ENCODE results near the gene SEMA4G. TPM values are rescaled to one million over a fixed set of nuclear protein-coding genes. Genes with fewer than 3 reads are reported as not detected.

Gene SEMA4G
- total RNA-seq, 1 experiment from 2014 or later: 8.5 TPM

GRCh38 chr10:100981178-100981772 lies 12.0 kb downstream of the SEMA4G start:
- Histone ChIP-seq H3K18ac (ENCODE audit: insufficient read length, low read depth, low read length) (no peak overlapping the region), H3K23ac (ENCODE audit: insufficient read length, low read depth, low read length) (no peak overlapping the region), H2BK20ac (ENCODE audit: low read depth, low read length, poor library complexity, severe bottlenecking) (no peak overlapping the region), H3K56ac (ENCODE audit: insufficient read length, low read depth, low read length) (no peak overlapping the region), H3K27me3 (ENCODE audit: insufficient read depth, low read length) (no peaks in the 10 kb centered on the region), H3T11ph (ENCODE audit: low read length) (no peak overlapping the region), H3K4me2 (ENCODE audit: insufficient read depth, insufficient read length, low read length) (no peak overlapping the region), H4K91ac (ENCODE audit: insufficient read length, low read depth, low read length) (no peak overlapping the region), H3K4ac (ENCODE audit: low read depth, low read length) (no peak overlapping the region), H4K8ac (replicated peaks; ENCODE audit: insufficient read length, low read depth, low read length) (no peak overlapping the region), H4K5ac (ENCODE audit: insufficient read length, low read depth, low read length) (no peak overlapping the region), H3K23me2 (ENCODE audit: insufficient read length, low read depth, low read length, poor library complexity, severe bottlenecking) (no peaks in the 10 kb centered on the region), H2BK15ac (ENCODE audit: low read depth, low read length) (no peak overlapping the region), H3K79me2 (ENCODE audit: insufficient read depth, low read length) (no peaks in the 10 kb centered on the region; the same call in 1 of the 2 replicates), H2AK5ac (ENCODE audit: insufficient read length, low read length) (no peak overlapping the region), H3K27ac (ENCODE audit: insufficient read length, low read depth, low read length) (no peak overlapping the region), H4K20me1 (ENCODE audit: control insufficient read depth, insufficient read depth, insufficient read length) (no peaks in the 10 kb centered on the region), H2BK12ac (ENCODE audit: insufficient read length, low read depth, low read length) (no peak overlapping the region), H3K4me1 (ENCODE audit: insufficient read depth, low read length) (no peaks in the 10 kb centered on the region), H2BK5ac (ENCODE audit: insufficient read length, low read length) (no peak overlapping the region), H3K79me1 (ENCODE audit: insufficient read depth, low read depth, low read length, poor library complexity, severe bottlenecking) (no peaks in the 10 kb centered on the region), H3K14ac (ENCODE audit: insufficient read depth, low read length) (no peak overlapping the region), H2BK120ac (ENCODE audit: low read depth, low read length, poor library complexity, severe bottlenecking) (no peak overlapping the region), H3K9me3 (ENCODE audit: control insufficient read depth, low read depth, low read length) (no peaks in the 10 kb centered on the region), H2AFZ (ENCODE audit: low read length) (no peak overlapping the region), H3K9ac (ENCODE audit: extremely low read depth, insufficient read length, low read length) (no peak overlapping the region)
- no CpG with 5 or more reads among the region's 5 CpGs for WGBS (ENCODE audit: extremely low coverage, insufficient read length, low lambda C conversion rate)
- Mint-ChIP-seq H3K27ac (no peak overlapping the region), H3K4me1 (peaks cover under 1 to 1% of the 10 kb centered on the region in 2 experiments), H3K4me3 (no peak overlapping the region), H3K9me3 (no peaks in the 10 kb centered on the region), H3K36me3 (ENCODE audit: insufficient read depth in 1 of 3, low read depth in 3 of 3) (peaks cover 3 to 33% (median 22%) of the 10 kb centered on the region in 3 experiments; a peak in 5 of 7 replicates), H3K27me3 (ENCODE audit: low read depth) (no peaks in the 10 kb centered on the region; the same call in 1 of the 2 replicates)
- no peak for TF ChIP-seq CTCF (conservative IDR thresholded peaks at IDR 0.05)
- no peak for DNase-seq
